Endometrial microvascular endothelial cells (primary cell): ENCODE measurements around the gene ACTR1A. TPM values are rescaled to one million over a fixed set of nuclear protein-coding genes. Genes with fewer than 3 reads are reported as not detected.
"Not testable (repeated sequence)": the region's sequence is repeated elsewhere in the genome, so short reads cannot be mapped to it uniquely, and the experiment has no call there.

ENCODE experiments used
- in situ Hi-C: cut with HindIII; loops from 2 replicates; pipeline ENCODE4 v1.10.0; 2017; ENCODE audit warnings: low sequenced_read_pairs, low pct_unique_long_range_greater_than_20kb; ENCODE audit errors: inconsistent ontology term
- total RNA-seq: library from RNA; depleted of rRNA; stranded (reverse); fragments of >200 nt; gene quantifications from one replicate; pipeline ENCODE4 v1.2.3, GENCODE V29; 2015; ENCODE audit errors: inconsistent ontology term

ACTR1A gene
- total RNA-seq, 1 donor from 2014 or later = 209 TPM

DNA sequence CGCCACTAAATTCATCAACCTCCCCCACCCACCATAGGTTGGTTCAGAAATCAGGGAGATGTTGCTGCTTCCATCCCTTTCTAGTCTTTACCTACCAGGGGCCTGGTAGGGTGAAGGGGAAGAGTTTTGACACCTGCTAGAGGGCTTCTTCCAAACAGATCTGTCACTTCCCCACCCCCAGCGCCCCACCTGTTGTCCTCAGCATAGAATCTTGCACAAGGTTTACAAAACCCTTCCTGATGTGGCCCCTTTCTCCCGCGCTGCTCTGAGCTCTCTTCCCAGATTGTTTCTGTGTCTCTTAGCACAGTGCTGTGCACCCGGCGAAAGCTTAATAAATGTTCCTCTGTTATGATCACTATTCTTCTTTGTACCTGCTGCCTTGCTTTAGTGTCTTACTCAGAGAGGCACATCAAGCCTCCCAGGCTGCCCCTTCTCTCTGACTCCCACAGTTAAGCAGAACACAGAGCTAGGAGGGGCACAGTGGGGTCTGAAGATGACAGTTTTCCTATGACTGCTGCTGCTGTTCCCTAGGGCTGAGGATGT lies 39.9 kb downstream of the ACTR1A start:
- in situ Hi-C loops = no loop called here

DNA sequence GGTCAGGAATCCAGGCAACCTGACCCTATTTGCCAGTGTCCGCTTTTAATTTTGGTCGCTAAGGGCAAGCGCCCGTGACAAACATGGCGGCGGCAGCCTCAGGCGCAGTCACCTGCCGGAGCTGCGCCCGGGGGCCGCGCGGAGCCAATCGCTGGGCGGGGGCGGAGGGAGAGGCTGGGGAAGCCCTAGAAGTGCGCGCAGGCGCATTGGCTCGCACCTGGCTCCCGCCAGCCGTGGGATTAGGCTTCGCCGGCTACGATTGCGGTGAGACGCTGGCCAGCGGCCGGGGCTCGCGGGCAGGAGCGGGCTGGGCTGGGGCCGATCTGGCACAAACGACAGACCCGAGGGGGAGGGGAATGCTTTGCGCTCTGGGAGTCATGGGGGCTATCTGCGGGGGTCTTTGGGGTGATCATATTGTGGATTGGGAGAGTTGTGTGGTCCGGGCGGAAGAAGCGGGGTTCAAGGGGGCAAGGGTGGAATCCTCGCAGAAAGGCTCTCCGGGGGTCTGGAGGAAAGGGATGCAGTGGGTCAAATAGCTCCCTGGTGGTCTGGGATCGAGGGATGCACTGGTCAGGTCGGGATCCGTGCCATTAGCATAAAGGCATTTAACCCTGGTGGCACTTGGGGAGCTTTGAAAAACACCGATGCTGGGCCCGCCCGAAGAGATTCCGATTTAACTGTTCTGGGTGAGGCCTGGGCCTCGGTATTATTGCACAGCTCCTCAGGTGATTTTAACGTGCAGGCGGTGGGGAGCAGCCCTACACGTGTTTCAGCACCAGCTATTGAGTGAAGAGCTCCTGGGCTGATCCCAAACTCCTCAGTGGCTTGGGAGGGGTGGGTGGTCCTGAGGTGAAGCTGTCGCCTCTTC lies 41.1 kb downstream of the ACTR1A start:
- in situ Hi-C loops = no loop called here

DNA sequence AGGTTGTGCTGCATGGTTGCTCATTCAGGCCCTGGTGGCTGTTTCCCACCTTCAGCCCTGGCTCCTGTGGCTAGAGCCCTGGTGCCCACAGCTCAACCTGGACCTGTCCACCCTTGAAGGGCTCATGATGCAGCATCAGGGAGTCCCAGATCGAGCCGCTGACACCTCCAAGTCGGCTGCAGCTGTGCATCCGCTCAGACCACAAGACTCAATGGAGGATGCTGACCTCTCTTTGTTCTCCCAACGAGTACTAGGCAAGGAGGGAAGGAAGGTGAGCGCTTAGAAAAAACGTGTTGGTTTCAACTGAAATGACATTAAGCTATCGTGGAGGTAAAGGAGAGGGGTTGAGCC lies 41.7 kb downstream of the ACTR1A start:
- in situ Hi-C loops = no loop called here

DNA sequence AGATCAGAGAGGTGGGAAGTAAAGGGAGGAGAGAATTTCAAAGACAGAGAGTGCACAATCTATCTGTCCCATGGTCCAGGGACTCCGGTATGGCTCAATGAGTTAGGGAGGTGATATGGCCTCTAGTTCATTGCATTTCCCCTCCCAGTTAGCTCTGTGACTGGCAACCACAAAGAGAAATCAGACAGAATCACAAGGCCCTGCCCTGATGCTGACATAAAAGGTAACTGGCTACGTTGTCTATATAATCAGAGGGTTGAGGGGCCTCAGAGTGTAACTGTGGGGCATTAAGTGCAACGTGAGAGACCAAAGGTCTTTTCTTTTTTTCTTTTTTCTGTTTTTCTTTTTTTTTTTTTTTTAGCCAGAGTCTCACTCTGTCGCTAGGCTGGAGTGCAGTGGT lies 43.9 kb downstream of the ACTR1A start:
- in situ Hi-C loops = no loop called here

DNA sequence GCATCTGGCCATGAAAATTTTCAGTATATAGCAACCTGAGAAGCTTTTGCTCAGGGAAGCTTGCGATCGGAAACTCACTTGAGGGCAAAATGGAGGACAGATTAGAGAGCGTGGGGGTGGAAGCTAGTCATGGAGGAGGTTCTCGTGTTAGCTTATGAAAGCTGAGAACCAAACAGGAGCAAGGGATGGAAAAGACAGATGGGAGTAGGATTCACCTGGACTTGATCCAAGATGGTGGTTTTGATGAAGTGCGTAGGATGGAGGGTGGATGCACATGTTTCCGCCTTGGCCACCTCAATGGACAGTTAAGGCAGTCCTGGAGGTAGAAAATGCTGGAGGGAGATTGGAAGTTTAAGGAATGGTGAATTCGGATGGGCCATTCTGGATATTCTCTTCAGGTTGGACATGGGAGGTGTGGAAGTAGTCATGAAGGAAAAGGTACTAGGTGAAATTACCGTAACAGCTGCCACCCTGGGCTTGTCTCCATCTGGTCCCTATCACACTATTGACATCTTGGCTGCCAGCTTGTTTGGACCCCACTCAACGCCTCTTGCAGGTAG lies 44.8 kb downstream of the ACTR1A start:
- in situ Hi-C loops = no loop called here

DNA sequence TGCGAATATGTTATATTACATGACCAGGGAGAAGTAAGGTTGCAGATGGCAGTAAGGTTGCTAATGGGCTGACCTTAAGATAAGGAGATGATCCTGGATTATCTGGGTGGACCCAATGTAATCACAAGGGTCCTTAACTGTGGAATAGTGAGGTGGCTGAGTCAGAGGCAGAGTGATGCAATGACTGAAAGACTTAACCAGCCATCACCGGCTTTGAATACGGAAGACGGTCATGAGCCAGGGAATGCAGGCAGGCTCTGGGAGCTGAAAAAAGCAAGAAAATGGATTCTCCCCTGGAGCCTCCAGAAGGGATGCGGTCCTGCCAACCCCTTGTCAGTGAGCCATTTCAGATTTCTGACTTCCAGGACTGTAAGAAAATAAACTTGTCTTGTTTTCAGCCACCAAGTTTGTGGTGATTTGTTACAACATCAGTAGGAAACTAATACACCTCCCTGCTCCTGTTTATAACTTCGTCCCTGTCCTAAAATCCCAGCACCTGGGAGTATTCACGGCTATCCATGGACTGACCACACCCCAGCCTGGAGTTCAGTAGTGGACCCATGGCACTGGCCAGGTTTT lies 46.5 kb downstream of the ACTR1A start:
- in situ Hi-C loops = no loop called here

DNA sequence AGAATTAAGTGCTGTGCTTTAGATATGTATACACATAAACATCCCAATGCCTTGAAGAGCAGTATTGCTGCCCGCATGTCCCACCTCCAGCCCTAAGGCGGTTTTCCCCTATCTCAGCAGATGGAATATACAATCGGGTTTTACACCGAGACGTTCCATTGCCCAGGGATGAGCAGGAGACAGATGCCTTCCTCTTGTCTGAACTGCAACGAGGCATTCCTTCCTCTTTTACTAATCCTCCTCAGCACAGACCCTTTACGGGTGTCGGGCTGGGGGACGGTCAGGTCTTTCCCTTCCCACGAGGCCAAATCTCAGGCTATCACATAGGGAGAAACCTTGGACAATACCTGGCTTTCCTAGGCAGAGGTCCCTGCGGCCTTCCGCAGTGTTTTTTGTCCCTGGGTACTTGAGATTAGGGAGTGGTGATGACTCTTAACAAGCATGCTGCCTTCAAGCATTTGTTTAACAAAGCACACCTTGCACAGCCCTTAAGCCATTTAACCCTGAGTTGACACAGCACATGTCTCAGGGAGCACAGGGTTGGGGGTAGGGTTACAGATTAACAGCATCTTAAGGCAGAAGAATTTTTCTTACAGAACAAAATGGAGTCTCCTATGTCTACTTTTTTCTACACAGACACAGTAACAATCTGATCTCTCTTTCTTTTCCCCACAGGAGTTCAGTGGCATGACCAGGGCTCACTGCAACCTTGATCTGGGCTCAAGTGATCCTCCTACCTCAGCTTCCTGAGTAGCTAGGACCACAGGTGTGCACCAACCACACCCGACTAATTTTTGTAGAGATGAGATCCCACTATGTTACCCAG lies 47.6 kb downstream of the ACTR1A start:
- in situ Hi-C loops = not testable (repeated sequence)

DNA sequence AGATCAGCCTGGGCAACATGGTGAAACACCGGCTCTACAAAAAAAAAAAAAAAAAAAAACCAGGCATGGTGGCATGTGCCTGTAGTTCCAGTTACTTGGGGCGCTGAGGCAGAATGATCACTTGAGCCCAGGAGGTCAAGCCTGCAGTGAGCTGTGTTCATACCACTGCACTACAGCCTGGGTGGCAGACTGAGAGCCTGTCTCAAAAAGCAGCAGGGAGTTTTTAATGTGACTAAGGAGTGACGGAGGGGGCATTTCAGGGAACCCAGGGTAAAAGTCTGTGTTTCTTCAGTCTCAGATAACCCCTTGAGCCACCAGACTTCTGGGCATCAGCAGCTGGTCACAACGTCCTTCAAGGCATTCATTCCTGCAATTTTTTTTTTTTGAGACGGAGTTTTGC lies 49.0 kb downstream of the ACTR1A start:
- in situ Hi-C loops = no loop called here

DNA sequence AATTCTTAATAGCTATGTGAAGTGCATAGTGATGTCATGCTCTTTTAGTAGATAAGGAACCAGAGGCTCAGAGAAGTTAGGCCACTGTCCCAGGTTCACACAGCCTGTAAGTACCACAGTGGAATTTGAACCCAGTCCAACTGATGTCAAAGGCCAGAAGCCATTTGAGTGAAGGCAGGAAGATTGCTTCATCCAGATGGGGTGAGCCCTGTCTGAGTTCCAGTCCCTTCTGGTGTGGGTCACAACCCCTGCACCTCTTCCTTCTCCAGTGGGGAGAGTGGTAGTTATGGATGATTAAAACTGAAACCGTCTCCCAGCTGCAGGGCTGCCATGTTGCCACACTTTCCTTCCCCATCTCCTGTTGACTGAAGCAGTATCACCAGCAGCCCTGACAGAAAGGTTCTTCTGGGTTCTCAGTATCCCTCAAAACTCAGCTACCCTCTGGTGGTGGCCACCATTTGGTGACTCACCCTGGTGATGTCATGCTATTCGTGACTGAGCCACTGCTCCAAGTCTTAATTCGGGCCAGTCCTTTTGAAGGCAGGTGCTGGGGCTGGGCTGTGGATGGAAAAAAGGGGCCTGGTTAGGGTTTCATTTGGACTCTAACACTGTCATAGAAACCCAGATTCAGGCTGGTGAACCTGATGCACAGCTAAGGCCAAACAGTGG lies 49.7 kb downstream of the ACTR1A start:
- in situ Hi-C loops = no loop called here

DNA sequence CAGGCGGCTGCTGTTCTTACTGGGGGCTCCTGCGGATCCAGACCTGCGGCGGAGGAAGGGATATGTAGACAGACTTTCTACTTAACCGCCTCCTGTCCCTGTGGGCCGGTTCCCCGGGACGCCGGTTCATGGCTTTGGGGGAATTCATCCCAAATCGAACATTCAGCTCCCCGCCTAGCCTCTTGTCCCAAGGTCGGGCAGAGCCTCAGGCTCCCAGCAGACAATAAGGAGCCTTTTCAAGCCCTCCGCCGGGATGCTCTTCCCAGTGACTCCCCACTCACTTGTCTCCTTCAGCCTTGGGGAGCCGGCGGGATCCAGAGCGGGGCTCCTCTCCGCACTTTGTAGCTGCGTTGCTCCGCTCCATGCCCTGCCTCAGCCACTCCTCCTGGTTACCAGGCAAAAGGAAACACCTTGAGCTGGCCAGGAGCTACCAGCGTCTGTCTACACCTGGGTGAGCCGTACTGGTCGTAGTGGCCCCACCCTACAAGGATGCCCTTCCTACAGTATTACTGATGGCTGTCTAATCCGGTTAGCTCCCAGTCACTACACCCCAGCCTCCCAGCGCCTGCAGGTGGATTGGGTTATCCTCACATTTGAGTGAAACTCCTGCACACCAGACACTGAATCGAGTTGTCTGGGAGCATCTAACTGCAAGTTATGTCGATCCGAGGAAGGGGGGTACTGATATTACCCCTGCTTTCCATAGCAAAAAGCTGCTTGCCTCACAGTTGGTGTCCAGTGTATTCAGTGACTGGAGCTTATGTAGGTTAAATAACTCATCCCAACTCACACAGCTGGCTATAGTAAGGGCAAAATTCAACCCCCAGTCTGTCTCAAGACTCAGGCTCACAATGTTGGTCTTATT lies 51.2 kb downstream of the ACTR1A start, which contains the start of gene C10orf95:
Gene C10orf95, minus strand, starts transcription at position 439 of the 865 bp plus-strand sequence. CDS start 450 bp downstream, outside the sequence.
- in situ Hi-C loops = no loop called here

DNA sequence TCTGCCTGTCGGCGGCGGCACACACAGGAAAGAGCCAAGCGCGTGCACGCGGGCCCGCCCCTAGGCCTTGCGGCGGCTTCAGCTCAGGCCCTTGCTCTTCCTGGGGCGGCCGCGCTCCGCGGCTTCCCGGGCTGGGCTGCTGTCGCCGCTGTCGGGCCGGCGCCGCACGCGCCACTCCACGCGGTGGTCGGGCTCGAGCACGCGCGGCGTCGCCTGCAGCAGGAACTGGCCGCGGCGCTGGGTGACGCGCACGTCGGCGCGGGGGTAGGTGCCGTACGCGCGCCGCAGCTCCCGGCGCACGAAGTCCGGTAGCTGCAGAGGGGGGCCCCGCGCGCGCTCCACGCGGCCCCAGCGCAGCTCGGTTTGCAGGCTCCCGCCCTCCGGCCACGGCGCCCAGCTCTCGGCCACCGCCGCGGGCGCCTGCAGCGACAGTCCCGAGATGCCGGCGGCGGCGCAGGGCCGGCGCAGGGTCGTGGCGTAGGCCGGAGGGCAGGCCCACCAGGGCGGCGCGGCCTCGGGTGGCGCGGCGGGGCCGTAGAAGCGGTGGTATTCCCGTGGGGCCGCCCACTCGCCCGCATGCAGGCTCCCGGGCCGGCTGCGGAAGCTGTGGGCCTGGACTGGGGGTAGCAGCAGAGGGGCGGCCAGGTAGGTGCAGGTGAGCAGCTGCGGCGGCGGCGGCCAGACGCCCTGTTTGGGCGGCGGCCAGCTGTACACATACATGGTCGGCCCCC lies 52.0 kb downstream of the ACTR1A start:
- in situ Hi-C loops = no loop called here

DNA sequence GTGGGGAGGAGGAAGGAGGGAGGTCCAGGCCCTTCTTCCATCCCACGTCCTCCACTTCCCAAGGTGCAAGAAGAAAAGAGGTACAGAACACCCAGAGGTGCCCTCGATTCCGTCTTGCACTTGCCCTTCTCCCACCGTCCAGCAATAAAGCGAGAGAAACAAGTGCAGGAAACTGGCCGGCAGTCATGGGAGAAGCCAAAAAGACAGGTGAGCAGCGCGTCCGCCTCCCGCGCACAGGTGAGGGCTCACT lies 52.5 kb downstream of the ACTR1A start:
- in situ Hi-C loops = no loop called here

DNA sequence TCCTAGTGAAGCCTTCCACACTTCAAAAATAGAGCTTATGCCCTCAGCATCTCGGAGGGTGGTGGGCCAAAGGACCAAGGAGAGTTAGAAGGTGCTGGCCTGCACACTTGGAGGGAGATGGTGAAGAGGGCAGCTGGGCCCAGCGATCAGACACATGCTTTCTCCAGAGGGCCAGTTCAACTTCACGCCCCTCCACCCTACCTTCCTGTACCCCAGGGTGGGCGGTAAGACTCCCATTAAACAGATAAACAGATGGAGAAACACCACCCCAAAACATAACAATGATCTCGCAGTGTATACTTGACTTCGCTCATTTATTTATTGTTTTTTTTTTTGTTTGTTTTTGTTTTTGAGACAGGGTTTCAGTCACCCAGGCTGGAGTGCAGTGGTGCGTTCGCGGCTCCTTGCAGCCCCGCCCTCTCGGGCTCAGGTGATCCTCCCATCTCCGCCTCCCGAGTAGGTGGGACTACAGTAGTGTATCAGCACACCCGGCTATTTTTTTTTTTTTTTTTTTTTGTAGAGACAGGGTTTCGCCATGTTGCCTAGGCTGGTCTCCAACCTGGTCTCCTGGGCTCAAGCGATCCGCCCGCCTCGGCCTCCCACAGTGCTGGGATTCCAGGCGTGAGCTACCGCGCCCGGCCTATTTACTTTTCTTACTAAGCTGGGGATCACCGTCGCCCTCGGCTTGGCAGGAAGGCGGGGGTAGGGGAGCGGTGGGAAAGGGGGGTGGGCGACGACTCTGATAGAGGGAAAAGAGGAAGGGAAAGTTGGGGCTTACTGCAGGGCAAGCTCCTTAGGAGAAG lies 53.0 kb downstream of the ACTR1A start:
- in situ Hi-C loops = no loop called here

DNA sequence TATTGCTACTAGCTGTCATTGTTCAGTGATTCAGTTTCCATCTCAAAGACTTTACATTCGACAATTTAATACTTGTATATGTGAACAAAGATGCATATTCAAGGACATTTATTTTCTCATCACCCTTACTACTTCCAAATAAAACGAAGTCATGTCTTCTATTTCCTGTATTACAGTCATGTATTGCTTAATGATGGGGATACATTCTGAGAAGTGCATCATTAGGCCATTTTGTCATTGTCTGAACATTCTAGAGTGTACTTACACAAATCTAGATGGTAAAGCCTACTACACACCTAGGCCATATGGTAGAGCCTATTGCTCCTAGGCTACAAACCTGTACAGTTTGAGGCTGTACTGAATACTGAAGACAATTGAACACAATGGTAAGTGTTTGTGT lies 57.7 kb downstream of the ACTR1A start:
- in situ Hi-C loops = no loop called here

DNA sequence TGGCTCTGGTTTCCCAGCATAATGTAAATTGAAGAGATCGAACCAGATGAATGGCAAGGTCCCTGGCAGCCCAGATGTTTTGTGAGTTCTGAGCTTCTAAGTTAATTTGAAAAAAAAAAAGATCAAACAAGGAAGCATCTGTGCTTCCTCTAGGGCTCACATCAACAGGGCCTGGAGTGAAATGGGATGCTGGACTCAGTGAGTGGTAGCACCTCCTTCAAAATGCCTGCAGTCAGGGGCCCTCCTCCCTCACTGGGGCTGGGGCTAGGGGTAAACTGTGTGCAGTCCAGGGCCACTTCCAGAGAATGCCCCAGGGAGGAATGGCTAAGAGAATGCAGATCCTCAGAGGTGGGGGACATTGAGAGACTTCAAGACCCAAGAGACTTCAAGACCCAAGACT lies 64.1 kb downstream of the ACTR1A start:
- in situ Hi-C loops = no loop called here

DNA sequence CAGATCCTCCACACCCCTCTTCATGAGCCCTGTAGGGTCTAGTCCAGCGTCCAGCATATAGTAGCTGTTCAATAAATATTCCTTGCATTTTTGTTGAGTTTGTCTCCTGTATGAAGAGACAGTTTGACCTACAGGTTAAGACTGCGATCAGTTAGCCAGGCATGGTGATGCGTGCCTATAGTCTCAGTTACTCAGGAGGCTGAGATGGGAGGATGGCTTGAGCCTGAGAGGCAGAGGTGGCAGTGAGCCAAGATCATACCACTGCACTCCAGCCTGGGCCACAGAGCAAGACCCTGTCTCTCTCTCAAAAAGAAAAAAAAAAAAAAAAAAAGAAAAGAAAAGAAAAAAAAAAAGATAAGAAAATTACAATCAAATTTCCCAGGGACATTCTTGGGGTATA lies 65.0 kb downstream of the ACTR1A start:
- in situ Hi-C loops = no loop called here

DNA sequence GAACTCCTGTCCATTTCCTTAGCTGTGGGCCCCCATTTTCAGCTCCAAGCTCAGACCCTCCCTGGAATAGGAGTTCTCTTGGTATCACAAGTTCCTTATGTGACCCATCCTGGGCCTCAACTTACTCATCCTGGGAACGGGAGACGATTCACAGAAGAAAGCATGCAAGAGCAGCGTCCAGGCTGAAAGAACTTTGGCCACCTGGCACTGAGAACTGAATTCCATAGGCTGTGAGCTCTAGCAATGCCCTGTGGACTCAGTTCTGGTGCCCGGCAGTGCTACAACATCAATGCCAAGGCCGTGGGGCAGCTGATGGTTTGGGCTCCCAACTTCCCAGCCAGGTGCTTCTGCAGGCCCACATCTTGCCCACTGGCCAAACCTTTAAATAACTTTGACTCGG lies 66.2 kb downstream of the ACTR1A start:
- in situ Hi-C loops = no loop called here
